WTC11 (cell line): ENCODE data around the gene ADAM12. TPM values are rescaled to one million over a fixed set of nuclear protein-coding genes. Genes with fewer than 3 reads are reported as not detected.

ENCODE experiments used
- ATAC-seq: fragments of 200-7000 bp; cut with Tn5 transposase; 2 replicates; pipeline ENCODE4 v1.10.0; 2021; ENCODE audit warnings: mild to moderate bottlenecking, moderate library complexity
- CTCF ChIA-PET: fragments of 300-600 bp; sonication (Branson Sonifier 250); formaldehyde crosslinking; loops from one replicate; lab custom pipeline; 2021; ENCODE audit warnings: antibody characterized with exemption; lab: Charles Lee
- POLR2A ChIA-PET: fragments of 350-600 bp; sonication (Branson Sonifier 250); formaldehyde crosslinking; loops from one replicate; lab custom pipeline; 2021; ENCODE audit warnings: antibody characterized with exemption; lab: Charles Lee
- DNase-seq: peaks from one replicate; pipeline ENCODE4 v3.0.0; 2021; ENCODE audit warnings: low spot score
- H3K27ac Mint-ChIP-seq: 2 replicates; pipeline ENCODE4 v1.8.0; 2021; ENCODE audit warnings: mixed read lengths
- H3K27me3 Mint-ChIP-seq: 2 replicates; pipeline ENCODE4 v1.8.0; 2021; ENCODE audit warnings: low read depth, mild to moderate bottlenecking, moderate library complexity, mixed read lengths
- H3K36me3 Mint-ChIP-seq: 2 replicates; pipeline ENCODE4 v1.8.0; 2021; ENCODE audit warnings: mixed read lengths
- H3K4me1 Mint-ChIP-seq: 2 replicates; pipeline ENCODE4 v1.8.0; 2022; ENCODE audit warnings: mixed read lengths
- H3K4me3 Mint-ChIP-seq: 2 replicates; pipeline ENCODE4 v1.8.0; 2021; ENCODE audit warnings: mild to moderate bottlenecking, moderate library complexity, mixed read lengths
- H3K9me3 Mint-ChIP-seq: 2 replicates; pipeline ENCODE4 v1.8.0; 2021; ENCODE audit warnings: mixed read lengths
- ATF1 ChIP-seq: sonication (generic); formaldehyde crosslinking; IDR thresholded peaks from 2 replicates; pipeline ENCODE4 v1.8.1; 2023; ENCODE audit warnings: mild to moderate bottlenecking, moderate library complexity, missing genetic modification reagents
- CBFB ChIP-seq: sonication (generic); formaldehyde crosslinking; IDR thresholded peaks from 2 replicates; pipeline ENCODE4 v1.8.1; 2022; ENCODE audit warnings: mild to moderate bottlenecking, low read depth, missing genetic modification reagents
- GRHL2 ChIP-seq: fragments of 250-450 bp; sonication (Bioruptor Pico); IDR thresholded peaks from 2 replicates; pipeline ENCODE4 v1.8.0; 2022; ENCODE audit warnings: mild to moderate bottlenecking, moderate library complexity; ENCODE audit not compliant: insufficient replicate concordance, severe bottlenecking
- HMGA2 ChIP-seq: fragments of 250-450 bp; sonication (Bioruptor Pico); IDR thresholded peaks from 2 replicates; pipeline ENCODE4 v1.4.0; 2021; ENCODE audit warnings: mild to moderate bottlenecking, moderate library complexity
- NFATC4 ChIP-seq: fragments of 250-450 bp; sonication (Bioruptor Pico); IDR thresholded peaks from 2 replicates; pipeline ENCODE4 v1.9.0; 2021; ENCODE audit warnings: mild to moderate bottlenecking
- NFE2L1 ChIP-seq: sonication (generic); formaldehyde crosslinking; IDR thresholded peaks from 2 replicates; pipeline ENCODE4 v1.8.1; 2023; ENCODE audit warnings: missing genetic modification reagents
- NFYB ChIP-seq: sonication (generic); formaldehyde crosslinking; conservative IDR thresholded peaks from 2 replicates; pipeline ENCODE4 v1.8.0; 2022; ENCODE audit warnings: low read depth, missing genetic modification reagents
- NR2C2 ChIP-seq: sonication (generic); formaldehyde crosslinking; IDR thresholded peaks from 2 replicates; pipeline ENCODE4 v1.8.0; 2022; ENCODE audit warnings: mild to moderate bottlenecking, missing genetic modification reagents
- SOX15 ChIP-seq: fragments of 250-450 bp; sonication (Bioruptor Pico); IDR thresholded peaks from 2 replicates; pipeline ENCODE4 v1.9.0; 2021; ENCODE audit warnings: mild to moderate bottlenecking
- TCF7 ChIP-seq: sonication (generic); formaldehyde crosslinking; IDR thresholded peaks from 2 replicates; pipeline ENCODE4 v1.8.0; 2022; ENCODE audit warnings: mild to moderate bottlenecking, low read depth, missing genetic modification reagents, moderate library complexity
- TEAD4 ChIP-seq: sonication (generic); formaldehyde crosslinking; IDR thresholded peaks from 2 replicates; pipeline ENCODE4 v1.8.0; 2022; ENCODE audit warnings: mild to moderate bottlenecking, missing genetic modification reagents
- TP53 ChIP-seq: sonication (generic); formaldehyde crosslinking; IDR thresholded peaks from 2 replicates; pipeline ENCODE4 v1.8.1; 2023; ENCODE audit warnings: mild to moderate bottlenecking, missing genetic modification reagents
- ZNF138 ChIP-seq: sonication (generic); formaldehyde crosslinking; conservative IDR thresholded peaks from 2 replicates; pipeline ENCODE4 v1.8.1; 2022; ENCODE audit warnings: mild to moderate bottlenecking, moderate library complexity, missing genetic modification reagents
- ZNF317 ChIP-seq: sonication (generic); formaldehyde crosslinking; IDR thresholded peaks from 2 replicates; pipeline ENCODE4 v1.8.1; 2023; ENCODE audit warnings: low read depth, mild to moderate bottlenecking, moderate library complexity, missing genetic modification reagents, borderline replicate concordance
- ZNF396 ChIP-seq: fragments of 250-450 bp; sonication (Bioruptor Pico); IDR thresholded peaks from 2 replicates; pipeline ENCODE4 v1.8.0; 2021; ENCODE audit warnings: mild to moderate bottlenecking, moderate library complexity, borderline replicate concordance
- total RNA-seq: library from RNA; stranded (reverse); gene quantifications from 3 replicates; pipeline ENCODE4 v1.2.3, GENCODE V29; 2021
- TF ChIP-seq, protein P1 (sequence below): sonication (generic); formaldehyde crosslinking; IDR thresholded peaks from 2 replicates; pipeline ENCODE4 v1.8.1; 2022; ENCODE audit warnings: mild to moderate bottlenecking, missing genetic modification reagents, moderate library complexity, borderline replicate concordance
- TF ChIP-seq, protein P2 (sequence below): sonication (generic); formaldehyde crosslinking; IDR thresholded peaks from 2 replicates; pipeline ENCODE4 v1.8.1; 2022; ENCODE audit warnings: low read depth, missing genetic modification reagents, borderline replicate concordance
- TF ChIP-seq, protein P3 (sequence below): fragments of 250-450 bp; sonication (Bioruptor Pico); conservative IDR thresholded peaks from 2 replicates; pipeline ENCODE4 v1.9.0; 2021; ENCODE audit warnings: mild to moderate bottlenecking
- TF ChIP-seq, protein P4 (sequence below): sonication (generic); formaldehyde crosslinking; IDR thresholded peaks from 2 replicates; pipeline ENCODE4 v1.8.1; 2022; ENCODE audit warnings: mild to moderate bottlenecking, moderate library complexity, missing genetic modification reagents

Gene ADAM12
- total RNA-seq, 1 experiment from 2014 or later, result 0.22 TPM

DNA sequence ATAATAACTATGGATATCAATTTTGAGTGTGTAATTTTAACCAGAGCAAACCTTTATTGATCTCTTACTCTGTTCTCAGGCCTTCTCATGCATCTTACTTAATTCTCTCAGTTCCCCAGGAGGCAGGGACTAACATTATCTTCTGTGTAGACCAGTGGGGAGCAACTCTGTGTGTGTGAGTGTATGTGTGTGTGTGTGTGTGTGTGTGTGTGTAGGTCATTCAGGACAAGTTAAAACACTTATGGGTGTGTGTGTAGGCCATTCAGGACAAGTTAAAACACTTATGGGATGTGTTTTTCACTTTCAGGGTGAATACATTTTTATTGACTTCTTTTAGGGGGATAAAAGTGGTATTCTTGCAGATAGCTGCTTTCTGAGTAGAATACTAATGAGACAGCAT, 145.0 kb downstream of the ADAM12 start:
- no peaks in the 10 kb centered on the region for H3K9me3 Mint-ChIP-seq
- no peak for TF ChIP-seq NFATC4
- TF ChIP-seq NR2C2, result no peak
- TF ChIP-seq, protein P1, sequence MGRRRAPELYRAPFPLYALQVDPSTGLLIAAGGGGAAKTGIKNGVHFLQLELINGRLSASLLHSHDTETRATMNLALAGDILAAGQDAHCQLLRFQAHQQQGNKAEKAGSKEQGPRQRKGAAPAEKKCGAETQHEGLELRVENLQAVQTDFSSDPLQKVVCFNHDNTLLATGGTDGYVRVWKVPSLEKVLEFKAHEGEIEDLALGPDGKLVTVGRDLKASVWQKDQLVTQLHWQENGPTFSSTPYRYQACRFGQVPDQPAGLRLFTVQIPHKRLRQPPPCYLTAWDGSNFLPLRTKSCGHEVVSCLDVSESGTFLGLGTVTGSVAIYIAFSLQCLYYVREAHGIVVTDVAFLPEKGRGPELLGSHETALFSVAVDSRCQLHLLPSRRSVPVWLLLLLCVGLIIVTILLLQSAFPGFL (CRISPR knock-in tag), result no peak
- TF ChIP-seq TP53 (CRISPR knock-in tag), result no peak
- H3K27ac Mint-ChIP-seq, result no peak overlapping the region
- ATAC-seq (no peak), DNase-seq (no peak)
- H3K4me3 Mint-ChIP-seq, result no peak overlapping the region
- no peaks in the 10 kb centered on the region for H3K27me3 Mint-ChIP-seq
- ChIA-PET CTCF (no interaction called here), POLR2A (no interaction called here)
- H3K4me1 Mint-ChIP-seq, result no peaks in the 10 kb centered on the region
- no peaks in the 10 kb centered on the region for H3K36me3 Mint-ChIP-seq

DNA sequence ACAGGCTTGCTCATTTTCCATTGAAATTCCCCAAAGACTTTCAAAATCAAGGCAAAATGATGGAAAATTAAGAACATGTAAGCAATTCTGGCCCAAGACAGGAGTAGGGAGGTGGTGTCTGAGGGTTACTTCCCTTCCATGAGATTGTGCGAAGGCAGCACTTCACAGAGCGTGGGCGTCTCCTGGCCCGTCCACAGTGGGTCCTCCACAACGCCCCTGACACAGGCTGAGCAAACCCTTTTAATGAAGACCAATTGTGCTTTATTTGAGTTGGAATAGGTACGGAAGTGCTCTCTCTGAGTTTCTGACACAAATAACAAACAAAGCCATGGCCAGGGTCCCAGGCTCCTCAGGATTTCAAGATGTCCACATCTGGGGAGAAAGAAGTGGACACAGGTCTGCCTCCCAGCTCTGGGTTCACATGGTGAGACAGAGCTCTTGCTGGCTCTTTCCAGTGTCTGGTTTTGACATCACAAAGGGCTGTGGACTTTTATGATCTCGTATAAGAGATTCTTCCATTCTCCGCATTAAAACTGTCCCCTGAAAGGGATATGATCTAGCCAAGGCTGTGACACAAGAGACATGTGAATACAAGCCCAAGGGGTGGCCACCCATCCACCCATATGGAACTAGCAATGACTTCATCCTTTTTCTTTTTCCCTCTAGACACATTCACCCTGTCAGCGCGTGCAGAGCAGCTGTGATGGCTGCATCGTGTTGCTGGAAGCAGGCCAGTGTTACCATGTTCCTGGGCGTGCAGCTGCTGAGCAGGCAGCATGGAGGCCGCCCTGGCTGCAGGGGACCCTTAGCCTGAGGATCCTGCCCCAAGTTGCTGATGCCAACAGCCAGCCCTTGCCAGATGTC, 145.6 kb downstream of the ADAM12 start:
- POLR2A ChIA-PET, result no interaction called here
- H3K27me3 Mint-ChIP-seq, result no peaks in the 10 kb centered on the region
- H3K4me1 Mint-ChIP-seq, result no peaks in the 10 kb centered on the region
- no peak overlapping the region for H3K4me3 Mint-ChIP-seq
- no peak overlapping the region for H3K27ac Mint-ChIP-seq
- TF ChIP-seq ATF1 (CRISPR knock-in tag) (no peak), HMGA2 (no peak), SOX15 (CRISPR knock-in tag) (no peak)
- DNase-seq (no peak), ATAC-seq (no peak)
- CTCF ChIA-PET, result no interaction called here
- H3K9me3 Mint-ChIP-seq, result no peaks in the 10 kb centered on the region
- H3K36me3 Mint-ChIP-seq, result no peaks in the 10 kb centered on the region

DNA sequence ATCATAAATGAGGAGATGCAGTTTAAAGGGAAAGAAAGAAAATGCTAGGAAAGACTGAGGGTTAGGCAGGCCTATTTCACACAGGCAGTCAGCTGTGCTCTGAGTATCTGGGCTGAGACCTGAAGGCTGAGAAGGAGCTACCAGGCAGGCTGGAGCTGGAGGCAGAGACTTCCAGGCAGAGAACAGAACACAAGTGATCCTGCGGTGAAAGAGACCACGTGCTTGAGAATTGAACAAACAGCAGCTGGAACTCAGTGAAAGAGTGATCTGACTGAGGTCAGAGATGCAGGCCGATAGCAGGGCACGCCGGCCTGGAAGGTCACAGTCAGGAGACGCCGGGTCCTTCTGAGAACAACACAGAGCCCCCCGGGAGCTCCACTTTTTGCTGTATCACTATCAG, 147.8 kb downstream of the ADAM12 start:
- Mint-ChIP-seq H3K27me3 (no peaks in the 10 kb centered on the region), H3K4me3 (no peak overlapping the region), H3K27ac (no peak overlapping the region), H3K36me3 (no peaks in the 10 kb centered on the region), H3K9me3 (no peaks in the 10 kb centered on the region; the same call in 1 of the 2 replicates), H3K4me1 (no peaks in the 10 kb centered on the region)
- DNase-seq, result no peak
- TF ChIP-seq ZNF396 (CRISPR knock-in tag), result no peak
- TF ChIP-seq NFATC4, result no peak
- TF ChIP-seq NFE2L1 (CRISPR knock-in tag), result no peak
- TF ChIP-seq TEAD4 (CRISPR knock-in tag), result no peak
- no peak for TF ChIP-seq ZNF317 (CRISPR knock-in tag)
- TF ChIP-seq CBFB (CRISPR knock-in tag), result no peak
- no peak for TF ChIP-seq TCF7 (CRISPR knock-in tag)
- TF ChIP-seq GRHL2, result no peak
- TF ChIP-seq, protein P2, sequence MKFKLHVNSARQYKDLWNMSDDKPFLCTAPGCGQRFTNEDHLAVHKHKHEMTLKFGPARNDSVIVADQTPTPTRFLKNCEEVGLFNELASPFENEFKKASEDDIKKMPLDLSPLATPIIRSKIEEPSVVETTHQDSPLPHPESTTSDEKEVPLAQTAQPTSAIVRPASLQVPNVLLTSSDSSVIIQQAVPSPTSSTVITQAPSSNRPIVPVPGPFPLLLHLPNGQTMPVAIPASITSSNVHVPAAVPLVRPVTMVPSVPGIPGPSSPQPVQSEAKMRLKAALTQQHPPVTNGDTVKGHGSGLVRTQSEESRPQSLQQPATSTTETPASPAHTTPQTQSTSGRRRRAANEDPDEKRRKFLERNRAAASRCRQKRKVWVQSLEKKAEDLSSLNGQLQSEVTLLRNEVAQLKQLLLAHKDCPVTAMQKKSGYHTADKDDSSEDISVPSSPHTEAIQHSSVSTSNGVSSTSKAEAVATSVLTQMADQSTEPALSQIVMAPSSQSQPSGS (CRISPR knock-in tag), result no peak
- TF ChIP-seq ZNF138 (CRISPR knock-in tag), result no peak
- TF ChIP-seq, protein P3, sequence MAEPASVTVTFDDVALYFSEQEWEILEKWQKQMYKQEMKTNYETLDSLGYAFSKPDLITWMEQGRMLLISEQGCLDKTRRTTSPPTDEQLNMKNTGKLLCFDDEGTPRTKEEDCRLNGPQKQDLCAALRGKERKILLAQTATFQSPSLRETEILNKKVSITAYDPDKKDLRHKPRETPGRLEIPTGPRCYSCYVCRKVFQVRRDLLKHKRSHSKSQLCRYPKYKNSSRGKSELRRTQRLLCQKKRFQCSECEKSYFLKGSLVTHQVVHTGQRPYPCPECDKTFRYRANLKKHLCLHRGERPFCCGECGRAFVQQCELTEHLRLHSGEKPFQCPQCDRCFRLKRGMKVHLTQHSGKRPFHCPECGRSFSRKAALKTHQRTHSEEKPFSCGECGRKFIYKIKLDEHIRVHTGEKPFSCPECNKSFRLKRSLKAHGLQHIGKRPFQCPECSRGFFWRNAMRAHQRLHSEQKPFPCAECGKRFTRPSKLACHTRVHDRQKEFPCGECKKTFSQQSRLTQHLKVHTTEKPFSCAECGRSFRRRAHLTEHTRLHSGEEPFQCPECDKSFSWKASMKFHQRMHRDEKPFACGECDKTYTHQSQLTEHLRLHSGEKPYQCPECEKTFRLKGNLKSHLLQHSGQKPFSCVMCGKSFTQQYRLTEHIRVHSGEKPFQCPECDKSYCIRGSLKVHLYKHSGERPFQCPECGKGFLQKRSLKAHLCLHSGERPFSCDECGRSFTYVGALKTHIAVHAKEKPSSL (CRISPR knock-in tag), result no peak
- TF ChIP-seq, protein P4, sequence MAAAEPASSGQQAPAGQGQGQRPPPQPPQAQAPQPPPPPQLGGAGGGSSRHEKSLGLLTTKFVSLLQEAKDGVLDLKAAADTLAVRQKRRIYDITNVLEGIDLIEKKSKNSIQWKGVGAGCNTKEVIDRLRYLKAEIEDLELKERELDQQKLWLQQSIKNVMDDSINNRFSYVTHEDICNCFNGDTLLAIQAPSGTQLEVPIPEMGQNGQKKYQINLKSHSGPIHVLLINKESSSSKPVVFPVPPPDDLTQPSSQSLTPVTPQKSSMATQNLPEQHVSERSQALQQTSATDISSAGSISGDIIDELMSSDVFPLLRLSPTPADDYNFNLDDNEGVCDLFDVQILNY (CRISPR knock-in tag), result no peak
- TF ChIP-seq NR2C2, result no peak
- TF ChIP-seq NFYB, result no peak
- POLR2A ChIA-PET, result no interaction called here
- ATAC-seq, result no peak
- CTCF ChIA-PET, result interaction anchor here (0.5 to 1.1 kb wide), 3 partner anchors 11 to 210 kb away, joined by 3 to 4 read pairs (median 3); no protein-coding TSS in a partner anchor
